NCI-H774 (cell line): ENCODE results near the gene RFX1.

ENCODE experiments used
- DNase-seq: peaks from one replicate; lab custom pipeline; 2025; lab: John Stamatoyannopoulos, UW

RFX1 gene

DNA sequence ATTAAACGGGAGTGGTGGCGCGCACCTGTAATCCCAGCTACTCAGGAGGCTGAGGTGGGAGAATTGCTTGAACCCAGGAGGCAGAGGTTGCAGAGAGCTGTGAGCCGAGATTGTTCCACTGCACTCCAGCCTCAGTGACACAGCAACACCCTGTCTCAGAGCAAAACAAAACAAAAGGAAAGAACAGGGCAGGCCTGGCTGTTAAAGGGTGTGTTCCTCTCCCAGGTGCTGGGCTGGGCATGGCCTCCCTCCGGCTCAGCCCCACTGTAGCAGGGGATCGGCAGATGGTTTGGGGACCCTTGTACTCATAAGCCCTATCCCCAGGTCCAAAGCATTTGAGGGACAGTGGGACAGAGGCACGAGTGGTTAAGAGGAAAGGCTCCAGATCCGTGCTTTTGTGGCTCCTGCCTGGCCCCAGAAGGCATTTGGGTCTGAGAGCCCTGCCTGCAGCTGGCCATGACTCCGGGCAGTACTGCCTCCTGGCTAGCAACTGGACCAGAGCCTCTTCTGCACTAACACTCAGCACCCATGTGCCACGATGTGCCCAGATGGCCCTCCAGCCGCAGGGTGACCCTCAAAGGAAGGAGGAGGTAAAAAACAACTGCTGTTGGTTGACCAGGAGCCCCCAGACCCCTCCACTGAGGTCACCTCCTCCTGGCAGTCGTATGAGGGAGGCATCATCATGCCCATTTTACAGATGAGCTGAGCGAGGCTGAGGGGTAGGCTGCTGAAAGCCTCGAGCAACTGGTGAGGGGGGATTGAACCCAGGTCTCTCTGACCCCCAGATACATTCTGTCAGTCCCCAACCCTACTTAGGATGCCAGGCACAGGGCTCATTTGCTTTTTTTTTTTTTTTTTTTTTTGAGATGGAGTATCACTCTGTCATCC lies 10.0 kb downstream of the RFX1 start:
- no peak for DNase-seq

DNA sequence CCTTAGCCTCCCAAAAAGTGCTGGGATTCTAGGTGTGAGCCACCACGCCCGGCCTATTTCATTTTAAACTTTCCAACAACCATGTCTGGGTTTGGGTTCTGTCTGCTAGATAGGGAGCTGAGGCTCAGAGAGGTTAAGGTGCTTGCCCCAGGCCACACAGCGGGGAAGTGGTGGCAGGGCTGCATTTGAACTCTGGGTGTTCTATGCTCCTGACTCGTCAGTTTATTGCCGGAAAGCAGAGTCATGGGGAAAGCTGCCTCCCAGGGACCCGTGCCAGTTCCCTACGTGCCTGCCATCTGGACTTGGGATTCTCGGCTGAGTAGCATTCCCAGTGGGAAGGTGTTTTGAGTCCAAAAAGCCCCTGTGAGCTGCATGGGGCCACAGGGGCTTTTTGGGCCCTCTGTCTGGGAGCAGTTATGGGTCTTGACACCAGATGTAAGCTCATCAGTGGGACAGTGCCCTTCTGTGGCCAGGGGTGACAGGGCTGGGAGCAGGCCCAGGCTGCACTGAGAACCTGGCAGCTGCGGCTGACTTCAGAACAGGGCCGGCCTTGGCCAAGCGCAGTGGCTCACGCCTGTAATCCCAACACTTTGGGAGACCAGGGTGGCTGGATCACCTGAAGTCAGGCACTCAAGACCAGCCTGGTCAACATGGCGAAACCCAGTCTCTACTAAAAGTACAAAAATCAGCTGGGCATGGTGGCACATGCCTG lies 10.9 kb downstream of the RFX1 start:
- DNase-seq: no peak

DNA sequence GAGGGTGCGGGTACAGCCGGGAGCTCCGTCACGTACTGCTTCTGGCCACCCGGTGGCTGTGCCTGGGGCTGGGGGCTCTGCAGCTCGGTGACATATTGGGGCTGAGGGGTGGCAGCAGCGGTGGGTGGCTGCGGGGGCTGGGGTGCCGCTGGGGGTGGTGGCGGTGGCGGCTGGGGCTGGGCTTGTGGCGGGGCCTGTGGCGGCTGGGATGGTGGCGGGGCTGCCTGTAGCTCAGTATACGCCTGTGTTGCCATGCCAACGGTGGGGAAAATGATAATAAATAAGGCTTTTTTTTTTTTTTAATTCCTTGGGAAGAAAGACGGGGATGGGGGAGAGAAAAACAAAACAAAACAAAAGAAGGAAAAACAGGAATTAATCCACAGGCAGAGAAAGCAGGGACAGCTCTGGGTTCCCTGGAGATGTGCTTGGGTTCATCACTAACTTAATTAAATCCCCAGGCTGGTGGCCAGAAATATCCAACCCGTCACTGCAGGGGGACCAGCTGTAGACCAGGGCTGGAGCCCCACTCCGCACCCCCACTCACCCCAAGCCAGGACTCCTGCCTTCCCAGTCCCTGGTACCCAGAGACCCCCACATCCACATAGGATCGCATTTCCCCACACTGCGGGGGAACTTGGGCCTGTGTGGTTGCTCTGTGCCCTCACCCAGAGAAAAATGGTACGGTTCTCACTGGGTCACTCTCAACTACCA lies 12.4 kb downstream of the RFX1 start:
- DNase-seq: no peak

DNA sequence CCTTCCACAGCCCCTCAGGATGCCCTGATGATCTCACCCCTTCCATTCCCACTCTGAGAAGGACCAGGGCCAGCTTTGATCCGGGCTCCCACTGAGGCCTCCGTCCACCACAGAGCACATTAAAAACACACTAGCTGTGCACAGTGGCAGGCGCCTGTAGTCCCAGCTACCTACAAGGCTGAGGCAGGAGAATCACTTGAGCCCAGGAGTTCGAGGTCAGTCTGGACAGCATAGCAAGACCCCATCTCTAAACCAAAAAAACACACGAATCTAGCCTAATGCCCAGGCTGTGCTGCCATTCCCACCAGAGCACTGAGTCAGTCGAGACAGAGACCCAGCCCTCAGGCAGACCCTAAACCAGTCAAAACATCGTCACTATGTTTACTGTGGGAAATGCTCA lies 14.1 kb downstream of the RFX1 start:
- no peak for DNase-seq

DNA sequence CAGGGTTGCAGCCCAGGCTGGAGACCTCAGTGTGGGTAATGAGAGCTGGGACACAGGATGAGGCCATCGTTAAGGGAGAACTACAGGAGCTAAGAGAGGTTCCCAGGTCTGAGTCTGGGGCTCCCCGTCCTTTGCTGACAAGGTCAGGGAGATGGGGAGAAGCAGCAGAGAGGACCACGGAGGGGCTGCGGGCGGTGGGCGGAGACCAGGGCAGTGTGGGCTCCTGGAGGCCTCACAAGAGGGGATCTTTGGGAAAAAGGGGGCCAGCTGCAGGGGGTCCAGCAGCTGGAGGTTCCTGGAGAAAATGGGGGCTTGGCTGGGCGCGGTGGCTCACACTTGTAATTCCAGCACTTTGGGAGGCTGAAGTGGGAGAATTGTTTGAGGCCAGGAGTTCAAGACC lies 16.0 kb downstream of the RFX1 start:
- no peak for DNase-seq

DNA sequence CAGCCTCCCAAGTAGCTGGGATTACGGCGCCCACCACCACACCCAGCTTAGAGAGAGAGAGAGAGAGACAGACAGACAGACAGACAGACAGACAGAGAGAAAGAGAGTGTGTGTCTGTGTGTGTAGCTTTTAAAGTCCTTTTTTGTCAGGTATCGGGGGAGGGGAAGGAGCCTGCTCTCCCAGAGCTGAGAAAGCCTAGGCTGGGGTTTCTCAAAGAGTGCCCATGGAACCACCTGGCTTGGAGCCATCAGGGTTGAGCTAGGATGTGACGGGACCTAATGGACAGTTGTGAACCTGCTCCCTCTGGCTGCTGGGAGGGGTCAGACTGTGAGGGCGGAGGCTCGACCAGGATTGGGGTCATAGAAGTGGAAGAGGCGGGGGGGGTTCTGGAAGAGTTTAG lies 16.6 kb downstream of the RFX1 start:
- no peak for DNase-seq

DNA sequence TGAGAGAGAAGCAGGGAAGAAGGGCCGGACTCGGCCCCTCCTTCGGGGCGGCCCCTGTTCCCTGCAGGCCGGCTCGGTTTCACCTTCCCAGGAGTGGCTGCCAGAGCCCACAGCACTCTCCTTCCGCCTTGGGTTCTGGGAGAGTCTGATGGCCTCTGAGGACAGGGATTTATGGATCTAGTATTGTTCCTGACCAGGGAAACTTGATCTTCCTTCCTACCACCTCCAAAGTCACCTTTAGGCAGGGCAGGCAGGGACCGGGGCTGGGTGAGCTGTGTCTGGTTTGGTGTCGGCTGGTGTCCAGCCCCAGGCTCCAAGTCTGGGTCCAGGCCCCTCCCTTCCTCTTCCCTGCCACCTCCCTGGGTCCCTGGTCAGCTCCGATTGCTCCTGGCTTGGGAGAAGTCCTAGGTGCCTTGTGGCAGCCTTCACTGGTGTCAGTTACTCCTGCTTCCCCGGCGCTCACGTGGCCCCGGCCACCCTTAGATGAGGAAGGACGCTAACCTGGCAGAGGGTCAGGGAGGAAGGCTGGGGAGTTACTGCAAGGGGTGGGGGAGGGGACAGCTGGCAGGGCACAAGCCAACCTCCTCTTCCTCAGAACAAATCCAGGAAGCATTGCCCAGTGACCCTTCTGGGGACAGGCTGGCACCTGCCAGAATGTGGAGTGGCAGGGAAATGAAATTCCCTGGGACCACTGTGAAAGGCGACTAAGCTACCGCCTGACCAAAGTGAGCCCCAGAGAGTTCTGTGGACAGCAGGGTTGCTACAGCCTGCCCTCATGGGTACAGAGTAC lies 18.8 kb downstream of the RFX1 start:
- DNase-seq: no peak

DNA sequence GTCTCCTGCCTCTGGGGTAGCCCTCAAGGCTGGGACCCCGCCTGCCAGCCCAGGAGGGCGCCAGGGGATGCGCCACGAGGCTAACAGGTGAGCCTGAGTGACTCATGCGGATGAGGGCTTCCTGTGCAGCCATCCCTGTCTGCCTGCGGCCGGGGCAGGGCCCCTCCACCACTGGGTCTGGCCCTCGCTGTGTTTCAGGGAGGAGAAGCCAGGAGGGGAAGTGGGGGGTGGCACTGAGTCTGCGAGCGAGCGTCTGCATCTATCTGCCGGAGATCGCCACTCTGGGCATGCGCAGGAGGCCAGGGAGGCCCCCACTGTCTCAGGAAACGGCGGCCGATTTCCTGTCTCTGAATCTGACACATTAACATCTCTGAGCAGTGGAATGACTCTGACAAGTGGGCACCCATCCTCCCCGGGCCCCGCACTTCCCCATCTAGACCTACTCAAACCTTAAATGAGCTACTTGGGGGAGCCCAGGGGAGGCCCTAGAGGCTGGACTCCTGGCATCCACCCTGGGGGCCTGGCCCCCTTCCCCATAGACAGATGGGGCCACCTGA lies 19.7 kb downstream of the RFX1 start:
- no peak for DNase-seq

DNA sequence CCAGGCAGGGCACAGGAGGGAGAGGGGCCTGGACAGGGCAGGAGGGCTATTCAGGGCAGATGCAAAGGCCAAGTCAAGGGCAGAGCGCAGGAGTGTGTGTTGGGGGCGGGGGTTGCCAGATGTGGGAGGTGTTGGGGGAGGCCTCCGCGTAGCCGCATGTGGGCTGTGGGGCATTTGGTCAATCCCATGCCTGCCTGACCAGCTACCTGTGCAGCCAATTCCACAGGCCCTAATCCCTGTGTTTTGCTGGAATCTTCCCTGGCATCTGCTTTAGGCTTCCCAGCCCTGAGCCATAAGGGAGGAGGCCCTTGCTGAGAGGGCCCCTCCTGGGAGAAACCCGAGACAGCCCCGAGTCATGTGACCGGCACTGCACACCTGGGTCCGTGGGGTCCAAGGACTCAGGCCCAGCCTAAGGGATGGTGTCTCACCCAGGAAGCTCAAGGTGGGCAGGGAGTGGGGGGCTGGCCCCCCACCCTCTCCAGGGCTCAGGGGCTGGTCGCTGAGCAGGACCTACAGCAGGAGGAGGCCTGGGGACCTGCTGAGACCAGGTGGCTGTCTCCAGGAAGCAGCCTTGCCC lies 20.3 kb downstream of the RFX1 start:
- no peak for DNase-seq

DNA sequence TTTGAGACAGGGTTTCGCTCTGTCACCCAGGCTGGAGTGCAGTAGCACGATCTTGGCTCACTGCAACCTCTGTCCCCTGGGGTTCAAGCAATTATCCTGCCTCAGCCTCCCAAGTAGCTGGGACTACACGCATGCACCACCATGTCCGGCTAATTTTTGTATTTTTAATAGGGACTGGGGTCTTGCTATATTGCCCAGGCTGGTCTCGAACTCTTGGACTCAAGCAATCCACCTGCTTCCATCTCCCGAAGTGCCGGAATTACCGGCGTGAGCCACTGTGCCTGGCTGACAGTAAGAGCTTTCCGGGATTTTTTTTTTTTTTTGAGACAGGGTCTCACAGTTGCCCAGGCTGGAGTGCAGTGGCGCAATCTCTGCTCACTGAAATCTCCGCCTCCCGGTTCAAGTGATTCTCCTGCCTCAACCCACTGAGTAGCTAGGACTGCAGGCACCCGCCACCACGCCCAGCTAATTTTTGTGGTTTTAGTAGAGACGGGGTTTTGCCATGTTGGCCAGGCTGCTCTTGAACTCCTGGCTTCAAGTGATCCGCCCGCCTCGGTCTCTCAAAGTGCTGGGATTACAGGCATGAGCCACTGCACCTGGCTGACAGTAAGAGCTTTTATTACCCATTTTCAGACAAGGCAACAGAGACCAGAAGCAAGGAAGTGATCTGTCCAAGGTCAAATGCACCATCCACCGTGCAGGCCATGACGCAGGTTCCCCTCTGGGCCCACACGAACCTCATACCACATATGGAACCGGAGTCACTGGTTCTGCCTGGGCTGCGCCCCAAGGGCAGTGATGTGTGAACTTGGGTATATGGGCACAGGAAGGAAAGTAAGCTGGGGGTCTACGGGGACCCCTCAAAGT lies 21.0 kb downstream of the RFX1 start:
- DNase-seq: no peak

DNA sequence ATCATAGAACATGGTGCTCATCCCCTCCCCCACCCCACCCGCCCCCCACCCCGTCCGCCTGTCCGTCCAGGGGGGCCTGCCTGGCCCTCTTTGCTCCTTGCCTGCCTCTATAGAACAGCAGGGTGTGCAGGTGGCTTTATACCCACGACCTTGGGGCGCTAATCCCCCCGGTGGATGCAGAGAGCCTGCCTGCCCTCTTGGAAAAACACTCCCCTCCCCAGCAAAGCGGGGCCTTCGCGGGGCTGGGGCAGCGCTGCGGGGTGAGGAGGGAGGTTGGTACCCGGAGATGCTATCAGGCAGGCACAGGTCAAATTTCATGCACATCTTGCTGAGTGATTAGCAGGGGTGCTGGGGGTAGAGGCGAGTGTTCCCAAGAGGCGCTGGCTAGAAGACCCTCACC lies 21.9 kb downstream of the RFX1 start:
- DNase-seq: no peak

DNA sequence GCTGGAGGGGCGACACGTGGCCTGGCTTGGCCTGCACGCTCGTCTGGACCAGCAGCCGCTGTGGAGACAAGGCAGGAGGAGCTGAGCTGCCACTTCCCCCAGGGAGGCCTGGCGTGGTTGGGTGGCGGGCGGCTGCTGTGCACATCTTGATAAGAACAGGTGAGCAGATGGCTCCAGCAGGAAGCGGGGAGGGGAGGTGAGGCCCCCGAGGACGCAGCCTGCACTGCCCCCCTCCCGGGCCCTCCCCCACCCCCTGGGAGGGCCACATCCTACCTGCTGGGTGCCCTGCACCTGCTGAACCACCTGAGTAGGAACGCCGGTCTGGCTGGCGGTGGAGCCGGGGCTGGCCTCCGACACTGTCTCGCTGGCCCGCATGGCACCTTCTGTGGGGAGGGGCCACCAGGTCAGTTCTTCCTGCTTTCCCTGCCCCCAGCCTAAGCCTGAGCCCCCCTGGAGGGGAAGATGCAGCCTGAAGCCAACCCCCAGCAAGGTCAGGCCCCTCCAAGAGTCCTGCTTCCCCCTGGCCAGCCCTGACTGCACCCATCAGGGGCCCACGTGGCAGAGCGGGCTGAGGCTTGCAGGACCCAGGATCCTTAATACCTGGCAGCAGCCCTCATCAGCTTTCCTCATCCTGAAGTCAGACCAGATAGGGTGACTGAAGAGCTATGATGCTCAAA lies 22.8 kb downstream of the RFX1 start:
- no peak for DNase-seq

DNA sequence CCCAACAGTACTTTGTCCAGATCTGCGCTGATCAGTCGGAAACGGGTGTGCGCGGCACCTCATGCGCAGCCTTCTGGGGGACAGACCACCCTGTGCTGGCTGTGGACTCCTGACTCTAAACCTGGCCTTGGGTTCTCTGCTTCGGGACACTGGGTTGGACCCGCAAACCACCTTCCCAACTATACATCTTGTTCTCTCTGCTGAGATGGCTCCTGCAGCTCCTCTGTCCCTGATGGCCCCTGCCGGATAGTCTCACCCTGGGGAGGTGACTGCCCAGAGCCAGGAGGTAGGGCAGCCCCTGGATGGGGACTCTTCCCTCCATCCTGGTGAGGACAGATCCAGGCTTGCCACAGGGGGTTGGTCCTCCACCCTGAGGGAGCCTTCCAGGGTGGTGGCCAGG lies 23.3 kb downstream of the RFX1 start:
- DNase-seq: no peak

DNA sequence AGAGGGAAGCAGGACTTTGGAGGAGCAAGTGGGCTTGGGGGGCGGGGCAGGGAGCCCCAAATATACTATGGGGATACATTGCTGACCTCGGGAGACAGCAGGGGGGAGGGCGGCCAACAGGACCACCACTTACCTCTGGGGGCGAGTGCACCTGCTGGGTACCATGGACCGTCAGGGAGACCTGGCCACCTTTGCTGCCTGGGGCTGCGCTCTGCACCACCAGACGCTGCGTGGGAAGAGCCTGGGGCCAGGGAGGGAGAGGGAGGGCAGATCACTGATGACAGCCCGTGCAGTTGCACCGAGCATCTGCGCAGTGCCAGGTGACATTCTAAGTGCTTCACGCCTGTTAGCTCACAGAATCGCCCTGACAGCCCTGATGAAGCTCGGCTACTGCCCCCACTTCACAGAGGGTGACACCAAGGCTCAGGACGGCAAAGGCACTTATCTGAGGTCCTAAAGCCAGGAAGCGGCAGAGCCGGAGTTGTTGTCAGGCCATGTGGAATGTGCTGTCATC lies 24.1 kb downstream of the RFX1 start:
- no peak for DNase-seq

DNA sequence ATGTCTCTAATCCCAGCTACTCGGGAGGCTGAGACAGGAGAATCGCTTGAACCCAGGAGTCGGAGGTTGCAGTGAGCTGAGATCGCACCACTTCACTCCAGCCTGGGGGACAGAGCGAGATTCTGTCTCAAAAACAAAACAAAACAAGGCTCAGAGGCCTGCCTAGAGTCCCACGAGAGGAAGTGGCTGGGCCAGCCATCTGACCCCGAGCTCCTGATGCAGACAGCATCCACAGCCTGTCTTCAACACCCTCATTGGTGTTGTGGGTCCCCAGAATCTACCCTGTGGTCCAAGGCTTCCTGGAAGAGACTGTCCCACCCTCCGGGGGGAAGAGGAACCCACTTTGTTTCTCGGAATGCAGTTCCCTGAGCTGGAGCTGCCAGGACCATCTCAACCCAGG lies 24.7 kb downstream of the RFX1 start:
- no peak for DNase-seq

DNA sequence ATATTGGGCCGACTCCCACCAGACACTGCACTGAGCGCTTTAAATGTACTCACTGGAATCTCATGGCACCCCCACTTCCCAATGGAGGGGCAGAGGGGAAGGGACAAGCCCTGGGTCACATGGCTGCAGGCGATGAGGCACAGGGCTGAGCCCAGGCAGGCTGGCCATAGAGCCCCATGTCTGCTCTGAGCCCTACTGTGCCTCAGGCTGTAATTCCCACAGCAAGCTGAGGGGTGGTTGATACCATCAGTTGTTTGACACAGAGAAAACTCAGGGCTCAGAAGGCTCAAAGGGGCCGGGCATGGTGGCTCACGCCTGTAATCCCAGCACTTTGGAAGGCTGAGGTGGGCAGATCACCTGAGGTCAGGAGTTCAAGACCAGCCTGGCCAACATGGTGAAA lies 25.1 kb downstream of the RFX1 start:
- no peak for DNase-seq

DNA sequence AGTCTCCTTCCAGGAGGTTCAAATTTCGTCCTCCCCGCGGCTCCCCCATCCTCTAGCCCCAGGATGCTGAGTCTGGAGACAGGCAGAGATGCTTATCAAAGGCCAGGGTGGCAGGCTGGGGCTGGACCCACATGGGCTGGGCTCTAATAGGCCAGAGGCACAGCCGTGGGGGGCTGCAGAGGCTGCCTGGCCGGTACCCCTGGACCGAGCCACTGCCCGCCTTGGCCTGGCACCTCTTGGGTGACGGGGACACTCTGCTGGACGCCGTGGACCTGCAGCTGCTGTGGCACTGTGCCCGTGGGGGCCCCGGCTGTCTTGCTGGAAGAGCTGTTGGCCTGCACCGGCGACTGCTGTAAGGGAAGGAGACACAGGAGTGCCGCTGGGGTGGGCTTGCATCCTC lies 25.8 kb downstream of the RFX1 start:
- DNase-seq: no peak

DNA sequence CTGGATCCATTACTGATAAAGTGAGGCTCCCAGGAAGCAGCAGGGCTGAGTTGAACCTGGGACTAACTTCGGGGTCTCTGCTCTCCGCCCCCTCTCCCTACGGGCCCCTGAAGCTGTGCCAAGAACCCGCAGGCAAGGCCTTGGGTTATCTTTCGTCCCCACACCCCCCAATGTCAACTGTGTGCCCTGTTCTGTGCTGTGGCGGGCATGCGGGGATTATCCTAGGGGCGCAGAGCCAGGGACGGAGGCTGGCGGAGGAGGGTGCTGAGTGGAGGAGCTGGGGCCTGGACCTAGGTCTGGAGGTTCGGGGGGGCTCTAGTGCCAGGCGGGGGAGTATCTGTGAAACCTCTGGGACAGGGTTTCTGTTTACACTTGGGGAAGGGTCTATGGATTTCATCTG lies 26.4 kb downstream of the RFX1 start:
- DNase-seq: no peak

DNA sequence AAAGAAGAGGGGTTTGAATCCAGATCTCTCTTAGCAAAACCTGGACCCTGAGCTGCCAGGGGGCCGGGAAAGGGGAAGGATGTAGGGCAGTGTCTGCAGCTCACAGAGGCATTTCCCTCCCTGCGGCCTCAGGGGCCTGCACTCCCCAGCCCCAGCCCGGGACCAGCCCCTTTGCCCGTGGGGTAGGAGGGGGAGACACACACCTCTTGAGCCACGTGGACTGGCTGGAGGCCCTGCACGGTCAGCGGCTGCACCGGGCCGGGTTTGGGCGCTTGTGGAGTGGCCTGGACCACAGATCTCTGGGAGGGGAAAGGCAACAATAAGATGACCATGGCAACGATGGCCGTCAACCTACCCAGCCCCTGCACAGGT lies 26.9 kb downstream of the RFX1 start:
- DNase-seq: no peak
